Measurements from ENCODE around the gene TIMM44. TPM values are rescaled to one million over a fixed set of nuclear protein-coding genes. Genes with fewer than 3 reads are reported as not detected.

Gene TIMM44
- total and polyA plus RNA-seq, 2 of the 8 experiments (the other 6 are each of a cell fraction or from before 2014, with no cell fraction given): 131 to 150 TPM

DNA sequence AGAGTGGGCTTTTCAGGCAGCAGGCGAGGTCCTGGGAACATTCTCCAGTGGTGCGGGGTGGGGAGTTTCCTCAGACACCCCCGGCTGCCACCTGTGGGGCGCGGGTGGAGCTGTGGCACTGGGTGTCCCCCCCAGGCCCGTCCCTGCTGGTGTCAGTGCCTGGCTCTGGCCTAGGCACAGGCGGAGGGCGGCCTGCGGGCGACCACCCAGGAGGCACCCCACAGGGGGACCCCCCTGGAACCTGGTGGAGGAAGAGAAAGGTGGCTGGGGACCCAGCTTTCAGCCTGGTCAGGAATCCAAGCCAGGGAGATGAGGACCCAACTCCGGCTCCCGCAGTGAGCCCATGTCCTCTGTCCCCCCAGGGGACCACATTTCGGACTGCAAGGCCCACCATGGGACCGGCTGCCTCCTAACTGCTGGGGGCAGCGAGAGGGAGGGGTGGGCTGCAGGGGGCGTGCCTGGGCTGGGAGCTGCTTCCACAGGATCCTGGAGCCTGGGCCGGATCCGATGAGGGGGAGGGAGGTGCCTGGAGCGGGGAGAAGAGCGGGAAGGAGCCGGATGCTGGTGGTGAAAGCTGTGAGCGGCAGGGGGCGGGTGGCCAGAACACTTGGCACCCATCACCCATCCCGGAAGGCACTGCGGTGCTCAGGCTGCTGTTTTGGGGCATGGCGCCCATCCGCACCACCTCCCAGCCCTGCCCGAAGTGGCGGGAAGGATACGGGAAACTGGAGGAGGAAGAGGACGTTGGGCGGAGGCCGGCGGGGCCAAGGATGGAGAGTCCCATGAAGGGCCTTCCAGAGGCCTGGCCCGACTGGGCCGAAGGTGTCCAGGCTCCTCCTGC, 12.0 kb downstream of the TIMM44 start:
- TF ChIP-seq KDM1A (IDR thresholded peaks at IDR 0.05; ENCODE audit: borderline replicate concordance, low read length): no peak
- no peak for TF ChIP-seq RXRA (IDR thresholded peaks at IDR 0.05; ENCODE audit: insufficient read depth, low read depth, low read length)
- TF ChIP-seq, protein P1, sequence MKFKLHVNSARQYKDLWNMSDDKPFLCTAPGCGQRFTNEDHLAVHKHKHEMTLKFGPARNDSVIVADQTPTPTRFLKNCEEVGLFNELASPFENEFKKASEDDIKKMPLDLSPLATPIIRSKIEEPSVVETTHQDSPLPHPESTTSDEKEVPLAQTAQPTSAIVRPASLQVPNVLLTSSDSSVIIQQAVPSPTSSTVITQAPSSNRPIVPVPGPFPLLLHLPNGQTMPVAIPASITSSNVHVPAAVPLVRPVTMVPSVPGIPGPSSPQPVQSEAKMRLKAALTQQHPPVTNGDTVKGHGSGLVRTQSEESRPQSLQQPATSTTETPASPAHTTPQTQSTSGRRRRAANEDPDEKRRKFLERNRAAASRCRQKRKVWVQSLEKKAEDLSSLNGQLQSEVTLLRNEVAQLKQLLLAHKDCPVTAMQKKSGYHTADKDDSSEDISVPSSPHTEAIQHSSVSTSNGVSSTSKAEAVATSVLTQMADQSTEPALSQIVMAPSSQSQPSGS (IDR thresholded peaks at IDR 0.05; ENCODE audit: low read length): no peak
- no peak for TF ChIP-seq YY1 (IDR thresholded peaks at IDR 0.05; ENCODE audit: low read depth, low read length)
- no peak for TF ChIP-seq KDM5A (IDR thresholded peaks at IDR 0.05; ENCODE audit: low read length)
- TF ChIP-seq POLR2A (IDR thresholded peaks at IDR 0.05; ENCODE audit: control extremely low read depth in 1 of 2, low read depth in 2 of 2, low read length in 2 of 2): no peak
- no peak for TF ChIP-seq RAD21 (IDR thresholded peaks at IDR 0.05 in 1 of 2, conservative IDR thresholded peaks at IDR 0.05 in 1 of 2; ENCODE audit: low read depth in 2 of 2, low read length in 2 of 2)
- TF ChIP-seq POU5F1 (IDR thresholded peaks at IDR 0.05; ENCODE audit: low read depth, low read length): no peak
- TF ChIP-seq CHD1 (IDR thresholded peaks at IDR 0.05; ENCODE audit: low read depth, low read length): no peak
- TF ChIP-seq CTBP2 (IDR thresholded peaks at IDR 0.05; ENCODE audit: borderline replicate concordance, insufficient read depth, insufficient read length, low read length): no peak

More for the DNA sequence above, 12.0 kb downstream of the TIMM44 start:
- Histone ChIP-seq H2BK20ac (ENCODE audit: low read length) (no peak overlapping the region), H4K91ac (replicated peaks; ENCODE audit: insufficient read length, low read length) (no peak overlapping the region), H4K8ac (ENCODE audit: extremely low read depth, insufficient read depth, low read length) (peak overlapping the region; percentile 51), H3K4me3 (ENCODE audit: extremely low read depth in 1 of 4, insufficient read depth in 2 of 4, low read depth in 3 of 4, low read length in 4 of 4) (no peak overlapping the region), H3K9me3 (ENCODE audit: insufficient read depth in 2 of 2, low read depth in 1 of 2, low read length in 1 of 2) (no peaks in the 10 kb centered on the region), H3K79me1 (ENCODE audit: low read depth, low read length) (no peaks in the 10 kb centered on the region), H3K4me2 (ENCODE audit: insufficient read depth in 1 of 2, low read depth in 2 of 2, low read length in 2 of 2) (no peak overlapping the region), H3K36me3 (ENCODE audit: control insufficient read depth in 2 of 4, insufficient read depth in 4 of 4, low read length in 3 of 4) (peaks cover 25 to 59% (median 47%) of the 10 kb centered on the region in 4 experiments), H3K18ac (ENCODE audit: extremely low read depth, low read length) (no peak overlapping the region), H2BK120ac (replicated peaks; ENCODE audit: low read depth, low read length) (no peak overlapping the region), H3K56ac (replicated peaks; ENCODE audit: insufficient read length, low read depth, low read length) (no peak overlapping the region), H3K9ac (replicated peaks in 1 of 4; ENCODE audit: extremely low read depth in 1 of 4, low read depth in 3 of 4, low read length in 3 of 4) (no peak overlapping the region), H2BK15ac (ENCODE audit: low read length) (no peak overlapping the region), H4K20me1 (replicated peaks in 1 of 2; ENCODE audit: control insufficient read depth in 1 of 2, insufficient read depth in 2 of 2, low read length in 2 of 2) (peaks cover 8 to 19% of the 10 kb centered on the region in 2 experiments), H3K27ac (ENCODE audit: low read depth, low read length) (no peak overlapping the region), H2BK5ac (ENCODE audit: low read depth, low read length) (no peak overlapping the region), H4K5ac (ENCODE audit: insufficient read length, low read depth, low read length) (no peak overlapping the region), H3K4me1 (replicated peaks in 1 of 4; ENCODE audit: control insufficient read depth in 3 of 4, insufficient read depth in 4 of 4, low read length in 3 of 4) (peaks cover 0 to 1% (median 0%) of the 10 kb centered on the region in 4 experiments; a peak in 1 of 7 replicates), H3K79me2 (ENCODE audit: control insufficient read depth in 1 of 2, insufficient read depth in 2 of 2, low read length in 2 of 2) (no peaks in the 10 kb centered on the region), H3K23me2 (ENCODE audit: low read depth, low read length) (no peaks in the 10 kb centered on the region; the same call in 1 of the 2 replicates), H2BK12ac (ENCODE audit: low read depth, low read length) (no peak overlapping the region), H3K23ac (ENCODE audit: insufficient read length) (no peak overlapping the region), H3K27me3 (replicated peaks in 1 of 4; ENCODE audit: control insufficient read depth in 3 of 4, extremely low read depth in 1 of 4, insufficient read depth in 3 of 4, low read length in 3 of 4) (no peaks in the 10 kb centered on the region), H2AK5ac (ENCODE audit: low read depth, low read length) (no peak overlapping the region), H3K4ac (replicated peaks; ENCODE audit: insufficient read length, low read depth, low read length) (no peak overlapping the region), H2AFZ (ENCODE audit: low read length) (no peak overlapping the region), H3K14ac (ENCODE audit: insufficient read length) (no peak overlapping the region)
- CTCF ChIA-PET (ENCODE audit: partially characterized antibody): interaction anchor here (0.5 to 4.1 kb wide), 4 partner anchors 12 to 237 kb away, joined by 3 to 28 read pairs (median 8); partner anchors contain the start of genes SNAPC2 and TIMM44
- POLR2A ChIA-PET (ENCODE audit: partially characterized antibody): interaction anchor here (0.7 to 10.4 kb wide), 6 partner anchors 10 to 190 kb away, joined by 3 to 205 read pairs (median 4); partner anchors contain the start of genes SNAPC2 and TIMM44
- WGBS, 2 experiments (ENCODE audit: extremely low coverage in 1 of 2, insufficient coverage in 1 of 2, insufficient read length in 1 of 2, insufficient replicate concordance in 2 of 2, low coverage in 1 of 2, low lambda C conversion rate in 2 of 2, missing lambda C conversion rate in 1 of 2): 91% methylated on average over 18 of the region's 36 CpGs; no CpG with 5 or more reads in 1 of the 2 experiments
- DNase-seq (ENCODE audit: low read depth in 1 of 2, low spot score in 2 of 2): no peak
- no peak for FAIRE-seq
